Naive thymus-derived CD4-positive, alpha-beta T cell (primary cell): ENCODE results near the gene IGSF22. TPM values are rescaled to one million over a fixed set of nuclear protein-coding genes. Genes with fewer than 3 reads are reported as not detected.

Experiments
- ATAC-seq: fragments of 150-1000 bp; cut with Tn5 transposase; 2 replicates; pipeline ENCODE4 v1.10.0; 2021; ENCODE audit warnings: mild to moderate bottlenecking, moderate library complexity
- CTCF ChIA-PET: fragments of 350-600 bp; sonication (Branson Sonifier 250); formaldehyde crosslinking; loops from one replicate; lab custom pipeline; 2021; ENCODE audit warnings: antibody characterized with exemption; lab: Charles Lee
- POLR2A ChIA-PET: fragments of 350-600 bp; sonication (Branson Sonifier 250); formaldehyde crosslinking; loops from one replicate; lab custom pipeline; 2021; ENCODE audit warnings: antibody characterized with exemption, inconsistent platforms; lab: Charles Lee
- DNase-seq, 9 donors: peaks; one replicate each; pipeline versions ENCODE4 v3.0.0 to v3.0.0-alpha.2; 2020 to 2022; ENCODE audit warnings: mixed read lengths in 1 of 9
- H3K27ac ChIP-seq: one replicate; pipeline ENCODE4 v1.7.0; 2013; ENCODE audit warnings: mild to moderate bottlenecking, low read depth, low read length, moderate library complexity
- H3K27me3 ChIP-seq, 2 donors: one replicate each; pipeline ENCODE4 v1.7.0; 2013; ENCODE audit warnings: low read length in 2 of 2, mild to moderate bottlenecking in 2 of 2, moderate library complexity in 2 of 2; ENCODE audit not compliant: control insufficient read depth in 2 of 2, insufficient read depth in 2 of 2
- H3K36me3 ChIP-seq, 3 experiments: 1 replicate in 2 of 3; 2 replicates in 1 of 3; pipeline ENCODE4 v1.7.0; 2013; ENCODE audit warnings: low read length in 3 of 3, mild to moderate bottlenecking in 3 of 3, moderate library complexity in 1 of 3; ENCODE audit not compliant: insufficient read depth in 3 of 3, control insufficient read depth in 2 of 3
- H3K4me1 ChIP-seq, 2 donors: one replicate each; pipeline ENCODE4 v1.7.0; 2013; ENCODE audit warnings: low read length in 2 of 2, mild to moderate bottlenecking in 2 of 2, moderate library complexity in 1 of 2; ENCODE audit not compliant: control insufficient read depth in 2 of 2, insufficient read depth in 2 of 2
- H3K4me3 ChIP-seq: 2 replicates; pipeline ENCODE4 v1.7.0; 2013; ENCODE audit warnings: mild to moderate bottlenecking, low read length
- H3K9me3 ChIP-seq, 3 experiments: 1 replicate in 2 of 3; 2 replicates in 1 of 3; pipeline ENCODE4 v1.7.0; 2013; ENCODE audit warnings: low read length in 3 of 3; ENCODE audit not compliant: control insufficient read depth in 2 of 3
- H3K27ac Mint-ChIP-seq, 9 donors: one replicate each; pipeline ENCODE4 v1.8.0; 2020 to 2022; ENCODE audit warnings: mixed read lengths in 9 of 9, mild to moderate bottlenecking in 8 of 9, moderate library complexity in 5 of 9, inconsistent platforms in 2 of 9
- H3K27me3 Mint-ChIP-seq, 5 donors: one replicate each; pipeline ENCODE4 v1.8.0; 2021 to 2022; ENCODE audit warnings: mixed read lengths in 5 of 5, mild to moderate bottlenecking in 1 of 5
- H3K36me3 Mint-ChIP-seq, 5 donors: one replicate each; pipeline ENCODE4 v1.8.0; 2020 to 2022; ENCODE audit warnings: mixed read lengths in 5 of 5, mild to moderate bottlenecking in 3 of 5, inconsistent platforms in 1 of 5
- H3K4me1 Mint-ChIP-seq, 7 donors: one replicate each; pipeline ENCODE4 v1.8.0; 2020 to 2022; ENCODE audit warnings: mixed read lengths in 7 of 7, mild to moderate bottlenecking in 3 of 7, inconsistent platforms in 1 of 7
- H3K4me3 Mint-ChIP-seq, 10 donors: one replicate each; pipeline ENCODE4 v1.8.0; 2020 to 2022; ENCODE audit warnings: mild to moderate bottlenecking in 10 of 10, mixed read lengths in 10 of 10, moderate library complexity in 6 of 10, inconsistent platforms in 2 of 10
- H3K9me3 Mint-ChIP-seq, 11 donors: one replicate each; pipeline ENCODE4 v1.8.0; 2020 to 2022; ENCODE audit warnings: mixed read lengths in 11 of 11, mild to moderate bottlenecking in 4 of 11, inconsistent platforms in 1 of 11, moderate library complexity in 1 of 11
- intact Hi-C, 2 donors: fragments of 100-400 bp; cut with micrococcal nuclease; formaldehyde crosslinking; loops; one replicate each; pipeline ENCODE4 v1.15.1; 2023
- polyA plus RNA-seq, 2 donors: library from polyadenylated mRNA; unstranded; fragments of 300-500 nt; fragmentation: Illumina TruSeq; gene quantifications; one replicate each; pipeline ENCODE4 v1.2.3, GENCODE V29; 2021
- total RNA-seq, 6 experiments: library from RNA in 5 of 6; stranded (reverse) in 5 of 6; gene quantifications; 1 replicate in 5 of 6; 2 replicates in 1 of 6; pipeline ENCODE4 v1.2.3 and lab custom pipeline; 2021 to 2026

IGSF22 gene
- total and polyA plus RNA-seq, 7 experiments from 2014 or later, result 1.5 to 5.8 (median 2.6) TPM

- Histone ChIP-seq H3K36me3 (no peaks in the 10 kb centered on the region), H3K27ac (no peak overlapping the region), H3K4me1 (no peaks in the 10 kb centered on the region), H3K9me3 (no peaks in the 10 kb centered on the region), H3K27me3 (no peaks in the 10 kb centered on the region), H3K4me3 (no peak overlapping the region)
- intact Hi-C loops, result no loop called here
- ChIA-PET CTCF (interaction anchor here (0.7 to 2.3 kb wide), 3 partner anchors 8 to 624 kb away, joined by 4 to 11 read pairs (median 4); no protein-coding TSS in a partner anchor), POLR2A (no interaction called here)
- no peaks in the 10 kb centered on the region for H3K36me3 Mint-ChIP-seq
- H3K27ac Mint-ChIP-seq, result no peak overlapping the region
- H3K4me3 Mint-ChIP-seq, result no peak overlapping the region
- DNase-seq (no peak), ATAC-seq (no peak)
- peaks cover 0 to 1% (median 0%) of the 10 kb centered on the region in 7 donors for H3K4me1 Mint-ChIP-seq
- peaks cover 0 to 7% (median 0%) of the 10 kb centered on the region in 5 donors for H3K27me3 Mint-ChIP-seq
- H3K9me3 Mint-ChIP-seq, result no peaks in the 10 kb centered on the region
Observed at GRCh38 chr11:18739685-18740084, 13.7 kb upstream of the IGSF22 start.

DNA sequence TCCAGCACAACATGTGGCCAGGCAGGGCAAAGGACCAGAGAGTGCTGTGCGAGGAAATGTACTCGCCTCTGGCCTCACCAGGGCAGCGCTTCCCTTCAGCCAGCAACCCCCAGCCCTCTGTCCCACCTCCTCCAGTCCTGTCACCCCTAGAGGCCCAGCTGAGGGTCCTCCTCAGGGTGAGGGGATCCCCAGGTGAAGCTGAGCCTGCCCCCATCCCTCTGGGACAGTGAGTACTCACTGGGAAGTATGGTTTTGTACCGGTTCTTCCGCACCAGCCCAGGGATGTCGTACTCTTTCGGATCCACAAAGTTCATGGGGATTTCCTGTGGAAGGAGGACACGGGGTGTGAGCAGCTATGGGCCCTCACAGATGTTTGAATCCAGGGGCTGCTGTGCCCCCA, 11.7 kb upstream of the IGSF22 start:
- H3K4me3 ChIP-seq, result no peak overlapping the region
- Mint-ChIP-seq H3K27me3 (peaks cover 0 to 7% (median 0%) of the 10 kb centered on the region in 5 donors), H3K4me3 (no peak overlapping the region), H3K4me1 (peaks cover 0 to 1% (median 0%) of the 10 kb centered on the region in 7 donors), H3K27ac (no peak overlapping the region), H3K36me3 (no peaks in the 10 kb centered on the region), H3K9me3 (no peaks in the 10 kb centered on the region)
- H3K27ac ChIP-seq, result no peak overlapping the region
- no peaks in the 10 kb centered on the region for H3K27me3 ChIP-seq
- no peaks in the 10 kb centered on the region for H3K4me1 ChIP-seq
- H3K9me3 ChIP-seq, result no peaks in the 10 kb centered on the region
- ChIA-PET POLR2A (no interaction called here), CTCF (interaction anchor here (1.1 kb wide), 1 partner anchor 10 kb away, joined by 4 read pairs; no protein-coding TSS in a partner anchor)
- DNase-seq, result no peak
- H3K36me3 ChIP-seq, result no peaks in the 10 kb centered on the region
- intact Hi-C loops, result no loop called here
- no peak for ATAC-seq

DNA sequence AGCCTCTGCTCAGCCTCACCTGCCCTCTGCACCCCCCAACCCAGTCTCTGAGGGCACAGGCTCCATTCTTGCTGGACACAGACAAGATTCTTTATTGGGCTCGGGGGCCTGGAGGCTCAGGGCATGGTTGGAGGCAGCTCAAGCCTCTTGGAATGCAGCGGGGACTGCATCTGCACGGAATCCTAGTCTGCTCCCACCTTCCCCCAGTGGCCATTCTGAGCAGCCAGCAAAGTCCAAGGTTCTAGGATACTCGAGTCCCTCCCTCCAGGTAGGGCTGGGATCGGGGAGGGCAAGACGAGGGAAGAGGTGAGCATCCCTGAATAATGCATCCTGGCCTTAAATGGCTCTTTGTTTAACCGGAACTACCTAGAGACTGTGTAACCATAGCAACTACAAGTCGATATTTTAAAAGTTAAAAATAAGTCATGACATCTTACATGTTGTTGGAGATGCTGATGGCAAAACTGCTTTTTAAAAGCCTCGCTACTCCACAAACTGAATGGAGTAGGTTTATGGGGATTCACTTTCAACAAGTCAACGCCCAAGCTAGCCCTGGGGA, 10.7 kb upstream of the IGSF22 start:
- no peaks in the 10 kb centered on the region for H3K4me1 ChIP-seq
- H3K27ac ChIP-seq, result no peak overlapping the region
- H3K36me3 ChIP-seq, result no peaks in the 10 kb centered on the region
- no peaks in the 10 kb centered on the region for H3K27me3 ChIP-seq
- H3K9me3 Mint-ChIP-seq, result no peaks in the 10 kb centered on the region
- no peak overlapping the region for H3K27ac Mint-ChIP-seq
- DNase-seq, result no peak
- H3K9me3 ChIP-seq, result no peaks in the 10 kb centered on the region
- ChIA-PET CTCF (no interaction called here), POLR2A (no interaction called here)
- peaks cover 0 to 5% (median 5%) of the 10 kb centered on the region in 7 donors for H3K4me1 Mint-ChIP-seq
- H3K36me3 Mint-ChIP-seq, result no peaks in the 10 kb centered on the region
- H3K4me3 ChIP-seq, result no peak overlapping the region
- no peak overlapping the region for H3K4me3 Mint-ChIP-seq
- peaks cover 0 to 9% (median 0%) of the 10 kb centered on the region in 5 donors for H3K27me3 Mint-ChIP-seq
- ATAC-seq, result no peak
- intact Hi-C loops, result no loop called here

DNA sequence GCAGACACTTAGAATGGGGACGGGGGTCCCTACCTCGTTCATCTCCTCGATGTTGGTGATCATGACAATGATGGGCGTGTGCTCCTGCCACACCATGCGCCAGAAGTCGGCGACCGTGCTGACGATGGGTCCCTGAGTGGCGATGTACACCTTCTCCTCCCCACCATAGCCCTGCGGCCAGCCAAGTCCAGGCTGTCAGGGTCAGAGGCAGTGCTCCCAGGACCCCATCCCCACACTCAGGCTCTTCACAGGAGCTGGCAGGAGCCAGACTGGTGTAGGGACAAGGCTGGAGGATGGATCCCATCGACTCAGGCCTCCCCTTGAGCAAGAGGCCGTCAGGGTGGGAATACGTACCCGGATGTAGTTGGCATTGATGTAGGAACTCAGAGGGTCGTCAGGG, 7.2 kb upstream of the IGSF22 start:
- CTCF ChIA-PET, result interaction anchor here (1.5 to 3.0 kb wide), 2 partner anchors 31 to 192 kb away, joined by 3 to 24 read pairs; no protein-coding TSS in a partner anchor
- H3K27ac ChIP-seq, result no peak overlapping the region
- H3K9me3 Mint-ChIP-seq, result no peaks in the 10 kb centered on the region

DNA sequence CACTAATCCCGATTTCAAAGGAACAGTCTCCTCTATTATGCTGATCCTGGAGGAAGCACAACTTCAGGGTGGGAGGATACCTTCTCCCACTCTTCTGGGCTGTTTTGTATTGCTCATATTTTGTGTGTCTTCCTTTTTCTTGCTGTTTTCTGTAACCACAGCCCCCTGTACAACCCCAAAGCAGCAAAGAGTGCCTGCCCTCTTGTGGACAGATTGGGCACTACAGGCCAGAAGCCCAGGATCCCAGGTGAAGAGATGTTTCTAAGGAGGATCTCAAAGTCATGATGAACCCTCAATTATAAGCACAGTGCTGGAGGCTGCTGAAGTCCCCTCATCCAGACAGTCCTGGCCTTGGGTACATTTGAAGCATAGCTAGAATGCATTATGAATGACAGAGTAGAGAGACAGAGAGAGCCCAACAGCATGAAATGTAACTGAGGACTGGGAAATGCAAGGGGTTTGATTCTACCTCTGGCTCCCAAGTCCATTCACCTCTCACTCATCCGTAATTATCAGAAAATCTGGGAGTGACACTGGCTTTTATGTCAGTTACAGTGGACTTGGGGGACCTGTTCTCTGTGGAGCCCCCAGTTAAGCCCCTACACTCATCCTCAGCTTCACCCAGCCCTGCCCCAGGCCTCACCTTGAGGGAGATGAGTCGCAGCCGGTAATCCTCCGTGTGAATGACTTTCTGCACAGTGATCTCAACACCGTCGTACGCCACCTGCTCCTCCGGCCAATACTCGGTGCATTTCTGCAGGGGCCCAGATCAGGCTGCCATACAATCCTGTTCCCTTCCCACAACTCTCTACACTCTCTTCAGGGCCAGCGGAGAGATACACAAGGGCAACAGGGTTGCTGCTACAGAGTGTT, 6.2 kb upstream of the IGSF22 start:
- peaks cover 4 to 15% (median 13%) of the 10 kb centered on the region in 7 donors for H3K4me1 Mint-ChIP-seq
- ChIA-PET POLR2A (interaction anchor here (0.6 to 1.8 kb wide), 3 partner anchors 10 to 192 kb away, joined by 3 to 6 read pairs (median 5); partner anchors contain the start of gene UEVLD), CTCF (interaction anchor here (0.7 to 3.0 kb wide), 8 partner anchors 8 to 617 kb away, joined by 3 to 24 read pairs (median 4); no protein-coding TSS in a partner anchor)
- no peaks in the 10 kb centered on the region for H3K36me3 Mint-ChIP-seq
- H3K27ac Mint-ChIP-seq, result peak overlapping the region in 1 of 9 donors; percentile 32
- DNase-seq, result peak; percentile 44 to 81 (median 65)
- no peak overlapping the region for H3K4me3 Mint-ChIP-seq
- no peaks in the 10 kb centered on the region for H3K9me3 Mint-ChIP-seq
- no peak overlapping the region for H3K27ac ChIP-seq
- no peaks in the 10 kb centered on the region for H3K36me3 ChIP-seq
- H3K27me3 Mint-ChIP-seq, result peaks cover 0 to 9% (median 0%) of the 10 kb centered on the region in 5 donors
- H3K4me1 ChIP-seq, result peaks cover 5 to 6% of the 10 kb centered on the region in 2 donors
- intact Hi-C loops, result loop anchor here (1.0 to 5.0 kb wide), 7 partner anchors 59 to 617 kb away; partner anchors contain the start of gene SPTY2D1 (in 1 of the 2)
- H3K4me3 ChIP-seq, result no peak overlapping the region
- peak; percentile 79 for ATAC-seq
- H3K27me3 ChIP-seq, result no peaks in the 10 kb centered on the region
- H3K9me3 ChIP-seq, result no peaks in the 10 kb centered on the region

More for the DNA sequence above, 7.2 kb upstream of the IGSF22 start:
- Mint-ChIP-seq H3K4me1 (peaks cover 4 to 7% (median 6%) of the 10 kb centered on the region in 7 donors), H3K36me3 (no peaks in the 10 kb centered on the region), H3K4me3 (no peak overlapping the region), H3K27ac (no peak overlapping the region), H3K27me3 (peaks cover 0 to 9% (median 0%) of the 10 kb centered on the region in 5 donors)
- no peaks in the 10 kb centered on the region for H3K9me3 ChIP-seq
- no peak overlapping the region for H3K4me3 ChIP-seq
- ATAC-seq (no peak), DNase-seq (no peak)
- POLR2A ChIA-PET, result no interaction called here
- no peaks in the 10 kb centered on the region for H3K27me3 ChIP-seq
- H3K36me3 ChIP-seq, result no peaks in the 10 kb centered on the region
- peaks cover 0 to under 1% of the 10 kb centered on the region in 2 donors for H3K4me1 ChIP-seq
- intact Hi-C loops, result loop anchor here (2.0 to 5.0 kb wide), 4 partner anchors 60 to 618 kb away; no protein-coding TSS in a partner anchor

- H3K36me3 ChIP-seq, result no peaks in the 10 kb centered on the region
- H3K9me3 ChIP-seq, result no peaks in the 10 kb centered on the region
- H3K4me3 ChIP-seq, result no peak overlapping the region
- no peak for ATAC-seq
- Mint-ChIP-seq H3K27ac (peak overlapping the region in 1 of 9 donors; percentile 33), H3K36me3 (no peaks in the 10 kb centered on the region), H3K9me3 (no peaks in the 10 kb centered on the region), H3K4me1 (peaks cover 4 to 15% (median 13%) of the 10 kb centered on the region in 7 donors), H3K27me3 (peaks cover 0 to 9% (median 0%) of the 10 kb centered on the region in 5 donors), H3K4me3 (no peak overlapping the region)
- no peaks in the 10 kb centered on the region for H3K27me3 ChIP-seq
- no peak for DNase-seq
- intact Hi-C loops, result loop anchor here in 1 of 2 donors (5.0 kb wide), 1 partner anchor 489 kb away; no protein-coding TSS in a partner anchor
- no peak overlapping the region for H3K27ac ChIP-seq
- POLR2A ChIA-PET, result interaction anchor here (0.6 to 1.8 kb wide), 5 partner anchors 9 to 191 kb away, joined by 3 to 6 read pairs (median 4); partner anchors contain the start of genes SPTY2D1 and UEVLD
- H3K4me1 ChIP-seq, result peaks cover 5 to 6% of the 10 kb centered on the region in 2 donors
- CTCF ChIA-PET, result interaction anchor here (0.6 to 3.0 kb wide), 11 partner anchors 9 to 718 kb away, joined by 3 to 24 read pairs (median 3); no protein-coding TSS in a partner anchor
Observed at GRCh38 chr11:18731441-18731840, 5.5 kb upstream of the IGSF22 start.
